IPS-15b (cell line): Measurements from ENCODE around the gene AFF2.

Experiments
- H3K27me3 ChIP-seq: one replicate; pipeline ENCODE4 v1.6.1; 2013; ENCODE audit warnings: low read length; ENCODE audit not compliant: control insufficient read depth, insufficient read depth
- H3K36me3 ChIP-seq: one replicate; pipeline ENCODE4 v1.6.1; 2013; ENCODE audit warnings: low read length; ENCODE audit not compliant: control insufficient read depth, insufficient read depth
- H3K4me1 ChIP-seq: one replicate; pipeline ENCODE4 v1.6.1; 2013; ENCODE audit warnings: mild to moderate bottlenecking, low read length; ENCODE audit not compliant: control insufficient read depth, insufficient read depth
- H3K4me3 ChIP-seq: one replicate; pipeline ENCODE4 v1.5.1; 2013; ENCODE audit warnings: low read depth, low read length
- H3K9ac ChIP-seq: one replicate; pipeline ENCODE4 v1.6.1; 2013; ENCODE audit warnings: low read depth, mild to moderate bottlenecking, low read length
- H3K9me3 ChIP-seq: one replicate; pipeline ENCODE4 v1.6.1; 2013; ENCODE audit warnings: mild to moderate bottlenecking, low read length; ENCODE audit not compliant: control insufficient read depth, insufficient read depth

AFF2 gene

DNA sequence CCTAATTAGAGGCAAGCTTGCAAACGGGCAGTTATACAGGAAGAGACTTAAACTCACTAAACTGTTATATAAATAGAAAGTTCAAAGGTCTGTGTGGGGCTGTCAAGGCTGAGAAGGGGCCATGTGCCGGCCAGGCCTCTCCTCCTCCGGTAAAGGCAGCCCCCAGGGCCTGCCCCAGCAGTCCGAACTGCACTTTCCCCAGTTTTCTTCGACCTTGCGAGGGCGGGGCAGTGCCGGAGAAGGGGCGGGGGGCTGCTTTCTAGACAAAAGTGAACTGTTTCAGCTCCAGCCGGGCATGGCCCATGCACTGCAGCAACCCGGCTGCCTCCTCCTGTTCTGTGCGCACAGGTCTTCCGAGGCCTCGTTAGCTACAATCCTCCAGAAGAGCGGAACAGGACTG lies 4.1 kb downstream of the AFF2 start:
- Histone ChIP-seq H3K9ac (no peak overlapping the region), H3K4me3 (no peak overlapping the region), H3K36me3 (no peaks in the 10 kb centered on the region), H3K4me1 (no peaks in the 10 kb centered on the region), H3K27me3 (peaks cover 4% of the 10 kb centered on the region), H3K9me3 (peaks cover 3% of the 10 kb centered on the region)

DNA sequence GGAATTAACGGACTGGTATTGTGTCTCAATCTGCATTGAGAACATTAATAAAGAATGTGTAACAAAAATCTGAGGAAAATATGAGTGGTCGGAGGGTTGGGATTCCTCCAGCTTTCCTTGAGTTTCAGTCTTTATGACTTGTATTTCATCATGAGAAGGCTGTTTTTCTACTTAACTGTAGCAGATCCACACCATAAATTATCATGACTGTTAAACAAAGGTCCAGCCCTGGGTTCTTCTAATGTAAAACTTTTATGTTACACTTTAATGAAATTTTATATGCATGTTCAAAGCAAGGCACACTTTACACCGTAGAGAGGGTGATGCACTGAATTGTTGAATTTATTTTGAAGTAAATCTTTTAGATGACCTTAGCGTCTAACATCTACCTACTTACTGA lies 7.0 kb downstream of the AFF2 start:
- no peak overlapping the region for H3K9ac ChIP-seq
- no peaks in the 10 kb centered on the region for H3K27me3 ChIP-seq
- H3K4me1 ChIP-seq: no peaks in the 10 kb centered on the region
- H3K9me3 ChIP-seq: no peaks in the 10 kb centered on the region
- H3K4me3 ChIP-seq: no peak overlapping the region
- H3K36me3 ChIP-seq: no peaks in the 10 kb centered on the region

DNA sequence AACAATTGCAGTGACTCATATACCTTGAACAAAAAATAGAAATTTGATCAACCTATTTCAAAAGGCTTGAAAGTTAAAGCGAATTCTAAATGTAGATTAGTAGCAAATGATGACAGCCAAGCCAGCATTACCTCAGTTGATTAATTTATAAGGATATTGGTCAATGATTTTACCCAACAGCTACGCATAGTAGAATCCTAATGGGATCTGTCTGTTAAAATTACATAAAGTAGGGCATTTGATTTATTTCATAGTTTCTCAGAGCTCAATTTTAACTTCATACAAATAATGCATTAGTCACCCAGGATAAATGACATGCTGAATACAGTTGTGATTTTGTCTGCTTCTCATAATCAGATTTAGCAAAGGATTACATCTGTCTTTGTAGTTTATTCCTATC lies 12.0 kb downstream of the AFF2 start:
- Histone ChIP-seq H3K4me3 (no peak overlapping the region), H3K36me3 (no peaks in the 10 kb centered on the region), H3K9ac (no peak overlapping the region), H3K9me3 (peaks cover 2% of the 10 kb centered on the region), H3K4me1 (no peaks in the 10 kb centered on the region), H3K27me3 (no peaks in the 10 kb centered on the region)

DNA sequence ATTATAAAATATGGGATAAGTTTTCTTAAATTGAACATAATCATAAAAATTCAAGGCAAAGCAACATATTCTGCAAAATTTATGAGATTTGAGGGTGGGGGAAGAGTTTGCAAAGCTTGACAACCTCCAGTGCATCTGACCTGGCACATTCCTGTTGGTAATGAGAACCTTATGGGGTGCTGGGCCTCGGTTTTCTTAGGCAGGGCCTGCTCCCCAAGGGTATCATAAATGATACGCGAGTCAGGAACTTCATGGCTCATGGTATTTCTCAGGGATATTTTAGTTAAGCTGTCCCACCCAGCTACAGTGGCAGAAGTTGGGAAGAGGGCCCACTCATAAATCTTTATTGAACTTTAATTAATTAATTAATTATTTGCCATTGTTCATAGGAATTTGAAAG lies 13.2 kb downstream of the AFF2 start:
- Histone ChIP-seq H3K27me3 (no peaks in the 10 kb centered on the region), H3K9ac (no peak overlapping the region), H3K9me3 (peaks cover 2% of the 10 kb centered on the region), H3K36me3 (no peaks in the 10 kb centered on the region), H3K4me1 (no peaks in the 10 kb centered on the region), H3K4me3 (no peak overlapping the region)

DNA sequence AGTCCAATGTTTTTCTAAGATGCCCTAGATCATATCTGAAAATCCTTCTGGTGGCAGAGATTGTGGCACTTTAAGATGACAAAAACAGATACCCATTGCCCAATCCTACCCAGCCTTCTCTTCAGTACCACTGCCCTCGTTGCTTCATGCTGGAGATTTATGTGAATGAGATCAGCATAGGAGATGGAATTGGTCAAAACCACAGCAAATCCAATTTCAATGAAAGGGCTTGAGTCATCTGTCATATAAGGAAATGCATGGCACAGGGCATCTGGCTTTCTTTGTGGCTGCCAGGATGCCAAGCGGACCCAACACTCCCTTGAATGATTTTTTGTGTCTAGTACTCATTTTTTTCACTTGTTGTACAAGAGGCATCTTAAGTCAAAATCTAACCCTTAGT lies 16.8 kb downstream of the AFF2 start:
- no peaks in the 10 kb centered on the region for H3K27me3 ChIP-seq
- no peak overlapping the region for H3K9ac ChIP-seq
- H3K4me3 ChIP-seq: no peak overlapping the region
- H3K36me3 ChIP-seq: no peaks in the 10 kb centered on the region
- H3K9me3 ChIP-seq: peaks cover 2% of the 10 kb centered on the region
- no peaks in the 10 kb centered on the region for H3K4me1 ChIP-seq

DNA sequence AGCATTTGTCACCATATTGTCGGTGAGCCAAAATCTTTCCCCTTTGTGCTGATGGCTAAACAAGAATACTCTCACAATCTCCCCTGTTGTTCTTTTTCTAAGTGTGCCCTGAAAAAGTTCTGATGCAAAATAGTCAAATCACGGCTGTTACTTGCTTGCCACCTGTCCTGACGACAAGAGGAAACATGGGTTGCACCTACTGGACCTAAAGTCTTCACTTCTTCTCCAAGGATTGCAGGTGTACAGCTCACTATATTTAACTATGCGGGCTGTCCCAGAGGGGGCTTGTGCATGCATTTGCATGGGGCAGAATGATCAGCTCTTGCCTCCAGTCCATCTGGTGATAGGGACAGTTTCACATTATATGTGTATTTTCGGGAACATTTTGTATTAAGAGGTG lies 21.6 kb downstream of the AFF2 start:
- Histone ChIP-seq H3K9ac (no peak overlapping the region), H3K36me3 (no peaks in the 10 kb centered on the region), H3K4me3 (no peak overlapping the region), H3K4me1 (no peaks in the 10 kb centered on the region), H3K27me3 (no peaks in the 10 kb centered on the region), H3K9me3 (no peaks in the 10 kb centered on the region)

DNA sequence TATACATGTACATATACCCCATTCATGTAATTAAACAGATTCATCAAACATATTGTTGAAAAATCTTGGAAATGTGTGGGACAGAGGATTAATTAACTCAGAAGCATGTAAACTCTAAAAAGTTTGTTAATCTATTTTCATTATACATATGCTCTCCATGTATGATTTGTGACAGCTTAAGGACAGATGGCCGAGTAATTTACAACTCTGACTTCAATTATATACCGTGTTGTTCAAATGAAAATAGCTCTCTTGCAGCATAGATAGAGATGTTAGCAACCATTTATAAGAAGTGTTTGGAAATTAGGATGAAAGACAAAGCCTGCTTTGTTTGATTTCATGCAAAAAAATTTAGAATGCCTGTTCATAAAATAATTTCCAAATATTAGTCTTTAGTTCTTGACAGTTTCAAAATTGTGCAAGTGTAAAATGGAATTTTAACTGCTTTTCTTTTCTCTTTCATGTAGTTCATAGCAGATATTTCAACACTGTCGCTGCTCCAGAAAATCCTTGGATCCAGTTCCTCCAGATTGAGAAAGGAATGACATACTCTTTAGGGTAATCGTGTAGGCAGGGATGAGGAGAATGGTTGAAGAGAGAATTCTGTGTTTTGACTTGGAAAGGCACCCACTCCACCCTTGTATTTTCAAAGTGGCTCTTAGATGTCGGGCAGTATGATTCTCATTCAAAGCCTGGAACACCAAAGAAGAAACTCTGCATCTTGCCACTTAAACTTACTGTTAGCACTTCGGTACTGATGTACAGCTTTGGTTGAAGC lies 23.1 kb downstream of the AFF2 start:
- H3K4me3 ChIP-seq: no peak overlapping the region
- H3K9ac ChIP-seq: no peak overlapping the region
- no peaks in the 10 kb centered on the region for H3K4me1 ChIP-seq
- H3K36me3 ChIP-seq: no peaks in the 10 kb centered on the region
- H3K9me3 ChIP-seq: no peaks in the 10 kb centered on the region
- H3K27me3 ChIP-seq: no peaks in the 10 kb centered on the region

DNA sequence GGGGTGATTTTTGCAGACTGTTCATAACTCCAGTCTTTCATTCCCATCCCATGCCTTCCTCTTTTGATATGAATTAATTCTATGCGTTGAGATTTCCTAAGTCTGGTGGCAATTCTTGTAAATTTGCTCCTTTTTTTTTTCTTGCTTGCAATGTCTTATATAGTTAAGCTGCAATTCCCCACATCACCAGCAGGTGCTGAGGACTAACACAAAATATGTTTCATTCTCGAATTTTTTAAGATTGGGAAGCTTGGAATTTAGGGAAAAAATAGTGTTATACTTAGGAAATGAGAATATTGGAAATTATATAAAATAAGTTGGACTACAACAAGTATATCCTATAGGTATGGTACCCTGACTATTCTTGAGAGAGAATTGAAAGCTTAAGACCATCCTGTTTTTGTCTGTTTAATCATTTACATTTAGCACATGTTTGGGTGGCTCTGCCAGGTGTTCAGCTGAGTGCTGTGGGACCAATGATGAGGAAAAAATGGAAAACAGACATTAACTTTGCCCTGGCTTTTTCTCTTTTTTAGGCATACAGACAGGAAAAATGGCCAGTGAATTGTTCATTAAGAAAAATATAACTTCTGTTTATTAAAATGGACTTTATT lies 30.2 kb downstream of the AFF2 start:
- no peaks in the 10 kb centered on the region for H3K27me3 ChIP-seq
- peaks cover 2% of the 10 kb centered on the region for H3K4me1 ChIP-seq
- no peak overlapping the region for H3K4me3 ChIP-seq
- no peaks in the 10 kb centered on the region for H3K9me3 ChIP-seq
- H3K36me3 ChIP-seq: no peaks in the 10 kb centered on the region
- no peak overlapping the region for H3K9ac ChIP-seq

DNA sequence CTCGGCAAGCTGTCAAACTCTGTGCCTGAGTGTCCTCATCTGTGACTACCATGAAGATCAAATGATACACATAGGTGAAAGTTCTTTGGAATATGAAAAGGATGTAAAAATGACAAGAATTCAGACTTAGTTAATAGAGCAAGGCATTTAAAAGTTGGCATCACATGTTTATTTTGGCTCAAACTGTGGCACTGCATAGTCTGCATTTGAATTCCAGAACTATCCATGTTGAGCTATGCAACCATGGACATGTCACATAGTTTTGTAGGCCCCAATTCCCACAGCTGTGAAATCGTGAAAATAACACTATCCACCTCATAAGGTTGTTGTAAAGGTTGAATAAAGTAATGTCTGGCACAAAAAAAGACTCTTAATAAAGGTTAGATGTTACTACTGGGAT lies 33.9 kb downstream of the AFF2 start:
- Histone ChIP-seq H3K27me3 (no peaks in the 10 kb centered on the region), H3K4me1 (peaks cover 2% of the 10 kb centered on the region), H3K4me3 (no peak overlapping the region), H3K9ac (no peak overlapping the region), H3K9me3 (no peaks in the 10 kb centered on the region), H3K36me3 (no peaks in the 10 kb centered on the region)

DNA sequence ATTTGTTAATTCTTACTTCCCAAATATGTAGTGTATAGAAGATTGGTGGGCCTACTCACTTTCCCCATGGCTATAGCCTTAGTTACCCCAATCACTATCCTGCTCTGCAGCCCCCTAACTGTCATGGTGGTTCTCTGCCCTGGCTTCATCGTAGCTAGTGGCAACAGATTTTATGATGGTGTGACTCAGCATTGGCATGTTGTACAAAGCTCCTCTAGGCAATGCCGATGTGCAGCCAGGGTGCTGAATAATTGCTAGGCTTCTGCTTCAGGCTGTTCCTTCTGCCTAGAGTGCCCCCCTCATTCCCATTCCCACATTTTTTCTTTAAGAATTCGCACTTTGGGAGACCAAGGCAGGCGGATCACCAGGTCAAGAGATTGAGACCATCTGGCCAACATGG lies 35.2 kb downstream of the AFF2 start:
- H3K36me3 ChIP-seq: no peaks in the 10 kb centered on the region
- no peaks in the 10 kb centered on the region for H3K27me3 ChIP-seq
- H3K4me3 ChIP-seq: no peak overlapping the region
- H3K9me3 ChIP-seq: no peaks in the 10 kb centered on the region
- H3K4me1 ChIP-seq: peaks cover 2% of the 10 kb centered on the region
- no peak overlapping the region for H3K9ac ChIP-seq

DNA sequence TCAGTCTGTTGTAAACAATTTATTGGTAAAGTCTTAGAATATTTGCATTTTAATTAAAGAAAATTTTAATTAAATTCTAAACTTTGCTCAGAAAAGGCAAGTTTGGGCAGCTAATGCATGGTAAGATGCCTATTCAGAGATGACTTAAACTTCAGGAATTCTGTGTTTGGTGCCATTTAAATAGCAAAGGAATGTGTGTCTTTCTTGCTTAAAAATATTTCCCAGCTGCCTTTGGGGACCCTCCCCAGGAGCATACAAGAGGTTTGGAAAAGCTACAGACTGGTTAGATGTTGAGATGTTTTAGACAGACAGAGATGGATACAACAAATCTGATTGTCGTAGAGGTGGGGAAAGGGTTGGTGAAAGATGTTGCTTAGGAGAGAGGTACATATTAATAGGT lies 36.5 kb downstream of the AFF2 start:
- Histone ChIP-seq H3K27me3 (no peaks in the 10 kb centered on the region), H3K9ac (no peak overlapping the region), H3K4me3 (no peak overlapping the region), H3K9me3 (no peaks in the 10 kb centered on the region), H3K36me3 (no peaks in the 10 kb centered on the region), H3K4me1 (no peaks in the 10 kb centered on the region)

DNA sequence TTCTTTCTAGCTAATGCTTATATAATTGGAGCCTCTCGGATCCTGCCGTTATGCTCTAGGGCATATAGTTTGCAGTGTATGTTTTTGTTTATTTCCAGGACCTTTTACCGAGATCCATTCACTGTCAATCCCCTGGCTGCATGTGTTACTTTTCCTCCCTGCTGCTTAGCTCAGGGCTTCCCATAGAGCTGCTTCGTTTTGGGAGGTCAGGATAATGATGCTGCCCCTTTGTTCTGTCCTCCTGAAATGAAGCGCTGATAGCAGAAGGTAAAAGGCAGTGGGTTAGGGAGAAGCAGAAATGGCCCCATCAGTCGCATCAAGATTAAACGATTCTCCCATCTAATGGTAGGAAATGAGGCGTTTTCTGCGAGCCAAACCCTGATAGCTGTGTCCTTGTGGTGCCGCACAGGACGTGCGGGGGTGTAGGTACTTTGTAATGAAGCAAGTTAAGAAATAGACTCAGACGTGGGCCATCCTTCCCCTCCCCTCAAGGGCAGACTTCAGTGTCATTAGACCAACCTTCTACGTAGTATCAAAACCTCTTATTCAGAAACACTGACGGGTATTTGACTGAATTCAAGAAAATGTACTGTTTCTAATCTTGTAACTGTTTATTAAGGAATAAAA lies 37.3 kb downstream of the AFF2 start:
- Histone ChIP-seq H3K27me3 (no peaks in the 10 kb centered on the region), H3K9ac (no peak overlapping the region), H3K4me1 (no peaks in the 10 kb centered on the region), H3K36me3 (no peaks in the 10 kb centered on the region), H3K4me3 (no peak overlapping the region), H3K9me3 (no peaks in the 10 kb centered on the region)
